ENCODE measurements around the gene ZNF398. TPM values are rescaled to one million over a fixed set of nuclear protein-coding genes. Genes with fewer than 3 reads are reported as not detected.

ZNF398 gene
- total and polyA plus RNA-seq, 9 of the 15 experiments (the other 6 are each of a cell fraction or from before 2014, with no cell fraction given) = 4.0 to 18.6 (median 10.4) TPM

DNA sequence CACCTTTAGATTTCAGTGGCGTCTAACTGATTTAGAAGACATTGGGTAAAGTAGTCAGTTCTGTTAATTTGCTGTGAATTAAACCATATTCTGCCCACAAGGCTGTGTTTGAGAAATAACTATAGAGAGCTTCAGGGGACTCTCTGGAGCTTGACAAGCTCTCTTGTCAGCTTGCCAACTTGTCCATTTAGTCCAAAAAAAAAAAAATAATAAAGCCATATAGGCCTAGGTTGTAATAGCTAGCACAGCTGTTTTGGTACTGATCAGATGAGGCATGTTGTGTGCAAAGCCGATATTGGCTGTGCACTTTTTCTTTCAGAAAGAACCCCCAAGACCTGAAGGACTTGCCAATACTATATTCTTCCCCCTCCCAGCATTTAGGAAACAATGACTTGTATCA is 27.9 kb downstream of the ZNF398 start (continued):
- TF ChIP-seq, protein P1, sequence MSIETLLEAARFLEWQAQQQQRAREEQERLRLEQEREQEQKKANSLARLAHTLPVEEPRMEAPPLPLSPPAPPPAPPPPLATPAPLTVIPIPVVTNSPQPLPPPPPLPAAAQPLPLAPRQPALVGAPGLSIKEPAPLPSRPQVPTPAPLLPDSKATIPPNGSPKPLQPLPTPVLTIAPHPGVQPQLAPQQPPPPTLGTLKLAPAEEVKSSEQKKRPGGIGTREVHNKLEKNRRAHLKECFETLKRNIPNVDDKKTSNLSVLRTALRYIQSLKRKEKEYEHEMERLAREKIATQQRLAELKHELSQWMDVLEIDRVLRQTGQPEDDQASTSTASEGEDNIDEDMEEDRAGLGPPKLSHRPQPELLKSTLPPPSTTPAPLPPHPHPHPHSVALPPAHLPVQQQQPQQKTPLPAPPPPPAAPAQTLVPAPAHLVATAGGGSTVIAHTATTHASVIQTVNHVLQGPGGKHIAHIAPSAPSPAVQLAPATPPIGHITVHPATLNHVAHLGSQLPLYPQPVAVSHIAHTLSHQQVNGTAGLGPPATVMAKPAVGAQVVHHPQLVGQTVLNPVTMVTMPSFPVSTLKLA (conservative IDR thresholded peaks at IDR 0.05) = no peak
- TF ChIP-seq, protein P2, sequence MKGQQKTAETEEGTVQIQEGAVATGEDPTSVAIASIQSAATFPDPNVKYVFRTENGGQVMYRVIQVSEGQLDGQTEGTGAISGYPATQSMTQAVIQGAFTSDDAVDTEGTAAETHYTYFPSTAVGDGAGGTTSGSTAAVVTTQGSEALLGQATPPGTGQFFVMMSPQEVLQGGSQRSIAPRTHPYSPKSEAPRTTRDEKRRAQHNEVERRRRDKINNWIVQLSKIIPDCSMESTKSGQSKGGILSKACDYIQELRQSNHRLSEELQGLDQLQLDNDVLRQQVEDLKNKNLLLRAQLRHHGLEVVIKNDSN (CRISPR knock-in tag; IDR thresholded peaks at IDR 0.05) = no peak
- TF ChIP-seq ELF4 (CRISPR knock-in tag; IDR thresholded peaks at IDR 0.05) (no peak), JUND (IDR thresholded peaks at IDR 0.05; ENCODE audit: borderline replicate concordance, low read depth, low read length) (no peak), JUND (tag; IDR thresholded peaks at IDR 0.05; ENCODE audit: borderline replicate concordance, low read depth, low read length) (no peak), ZZZ3 (IDR thresholded peaks at IDR 0.05) (no peak), TRIM24 (IDR thresholded peaks at IDR 0.05) (no peak), POLR2B (IDR thresholded peaks at IDR 0.05; ENCODE audit: low read depth, partially characterized antibody) (no peak)
- TF ChIP-seq, protein P3, sequence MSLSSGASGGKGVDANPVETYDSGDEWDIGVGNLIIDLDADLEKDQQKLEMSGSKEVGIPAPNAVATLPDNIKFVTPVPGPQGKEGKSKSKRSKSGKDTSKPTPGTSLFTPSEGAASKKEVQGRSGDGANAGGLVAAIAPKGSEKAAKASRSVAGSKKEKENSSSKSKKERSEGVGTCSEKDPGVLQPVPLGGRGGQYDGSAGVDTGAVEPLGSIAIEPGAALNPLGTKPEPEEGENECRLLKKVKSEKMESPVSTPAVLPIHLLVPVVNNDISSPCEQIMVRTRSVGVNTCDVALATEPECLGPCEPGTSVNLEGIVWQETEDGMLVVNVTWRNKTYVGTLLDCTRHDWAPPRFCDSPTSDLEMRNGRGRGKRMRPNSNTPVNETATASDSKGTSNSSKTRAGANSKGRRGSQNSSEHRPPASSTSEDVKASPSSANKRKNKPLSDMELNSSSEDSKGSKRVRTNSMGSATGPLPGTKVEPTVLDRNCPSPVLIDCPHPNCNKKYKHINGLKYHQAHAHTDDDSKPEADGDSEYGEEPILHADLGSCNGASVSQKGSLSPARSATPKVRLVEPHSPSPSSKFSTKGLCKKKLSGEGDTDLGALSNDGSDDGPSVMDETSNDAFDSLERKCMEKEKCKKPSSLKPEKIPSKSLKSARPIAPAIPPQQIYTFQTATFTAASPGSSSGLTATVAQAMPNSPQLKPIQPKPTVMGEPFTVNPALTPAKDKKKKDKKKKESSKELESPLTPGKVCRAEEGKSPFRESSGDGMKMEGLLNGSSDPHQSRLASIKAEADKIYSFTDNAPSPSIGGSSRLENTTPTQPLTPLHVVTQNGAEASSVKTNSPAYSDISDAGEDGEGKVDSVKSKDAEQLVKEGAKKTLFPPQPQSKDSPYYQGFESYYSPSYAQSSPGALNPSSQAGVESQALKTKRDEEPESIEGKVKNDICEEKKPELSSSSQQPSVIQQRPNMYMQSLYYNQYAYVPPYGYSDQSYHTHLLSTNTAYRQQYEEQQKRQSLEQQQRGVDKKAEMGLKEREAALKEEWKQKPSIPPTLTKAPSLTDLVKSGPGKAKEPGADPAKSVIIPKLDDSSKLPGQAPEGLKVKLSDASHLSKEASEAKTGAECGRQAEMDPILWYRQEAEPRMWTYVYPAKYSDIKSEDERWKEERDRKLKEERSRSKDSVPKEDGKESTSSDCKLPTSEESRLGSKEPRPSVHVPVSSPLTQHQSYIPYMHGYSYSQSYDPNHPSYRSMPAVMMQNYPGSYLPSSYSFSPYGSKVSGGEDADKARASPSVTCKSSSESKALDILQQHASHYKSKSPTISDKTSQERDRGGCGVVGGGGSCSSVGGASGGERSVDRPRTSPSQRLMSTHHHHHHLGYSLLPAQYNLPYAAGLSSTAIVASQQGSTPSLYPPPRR (CRISPR knock-in tag; IDR thresholded peaks at IDR 0.05; ENCODE audit: borderline replicate concordance) = no peak
- TF ChIP-seq, protein P4, sequence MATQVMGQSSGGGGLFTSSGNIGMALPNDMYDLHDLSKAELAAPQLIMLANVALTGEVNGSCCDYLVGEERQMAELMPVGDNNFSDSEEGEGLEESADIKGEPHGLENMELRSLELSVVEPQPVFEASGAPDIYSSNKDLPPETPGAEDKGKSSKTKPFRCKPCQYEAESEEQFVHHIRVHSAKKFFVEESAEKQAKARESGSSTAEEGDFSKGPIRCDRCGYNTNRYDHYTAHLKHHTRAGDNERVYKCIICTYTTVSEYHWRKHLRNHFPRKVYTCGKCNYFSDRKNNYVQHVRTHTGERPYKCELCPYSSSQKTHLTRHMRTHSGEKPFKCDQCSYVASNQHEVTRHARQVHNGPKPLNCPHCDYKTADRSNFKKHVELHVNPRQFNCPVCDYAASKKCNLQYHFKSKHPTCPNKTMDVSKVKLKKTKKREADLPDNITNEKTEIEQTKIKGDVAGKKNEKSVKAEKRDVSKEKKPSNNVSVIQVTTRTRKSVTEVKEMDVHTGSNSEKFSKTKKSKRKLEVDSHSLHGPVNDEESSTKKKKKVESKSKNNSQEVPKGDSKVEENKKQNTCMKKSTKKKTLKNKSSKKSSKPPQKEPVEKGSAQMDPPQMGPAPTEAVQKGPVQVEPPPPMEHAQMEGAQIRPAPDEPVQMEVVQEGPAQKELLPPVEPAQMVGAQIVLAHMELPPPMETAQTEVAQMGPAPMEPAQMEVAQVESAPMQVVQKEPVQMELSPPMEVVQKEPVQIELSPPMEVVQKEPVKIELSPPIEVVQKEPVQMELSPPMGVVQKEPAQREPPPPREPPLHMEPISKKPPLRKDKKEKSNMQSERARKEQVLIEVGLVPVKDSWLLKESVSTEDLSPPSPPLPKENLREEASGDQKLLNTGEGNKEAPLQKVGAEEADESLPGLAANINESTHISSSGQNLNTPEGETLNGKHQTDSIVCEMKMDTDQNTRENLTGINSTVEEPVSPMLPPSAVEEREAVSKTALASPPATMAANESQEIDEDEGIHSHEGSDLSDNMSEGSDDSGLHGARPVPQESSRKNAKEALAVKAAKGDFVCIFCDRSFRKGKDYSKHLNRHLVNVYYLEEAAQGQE (IDR thresholded peaks at IDR 0.05; ENCODE audit: borderline replicate concordance) = no peak
- TF ChIP-seq, protein P4 (CRISPR knock-in tag; IDR thresholded peaks at IDR 0.05; ENCODE audit: low read depth) = no peak

Data from K562 (cell line).